NCI-H2029 treated with DMSO at 0.1 percent for 48 hours (cell line): Measurements from ENCODE around the gene TIA1.
"Not testable (repeated sequence)": the region's sequence is repeated elsewhere in the genome, so short reads cannot be mapped to it uniquely, and the experiment has no call there.

Experiments
- DNase-seq: peaks from one replicate; lab custom pipeline; 2025; lab: John Stamatoyannopoulos, UW

The TIA1 gene

GRCh38 chr2:70248181-70248847 is at the start of gene TIA1:
TIA1 (minus strand) TSS chr2:70248628; CDS start chr2:70248430, 198 bp downstream.
- peak; percentile 95 for DNase-seq

GRCh38 chr2:70297828-70298227 is 49.4 kb upstream of the TIA1 start:
- not testable (repeated sequence) for DNase-seq

GRCh38 chr2:70283500-70284191 is 35.2 kb upstream of the TIA1 start:
- no peak for DNase-seq

- DNase-seq, result no peak
These were observed 34.0 kb upstream of the TIA1 start for GRCh38 chr2:70282439-70282838.

GRCh38 chr2:70280242-70280798 is 31.9 kb upstream of the TIA1 start:
- no peak for DNase-seq

- DNase-seq, result no peak
These were observed 21.9 kb upstream of the TIA1 start for GRCh38 chr2:70270323-70270722.

- DNase-seq, result not testable (repeated sequence)
These were observed 21.2 kb upstream of the TIA1 start for GRCh38 chr2:70269422-70270302.

GRCh38 chr2:70266925-70267324 is 18.5 kb upstream of the TIA1 start:
- DNase-seq, result not testable (repeated sequence)

- no peak for DNase-seq
These were observed 13.1 kb upstream of the TIA1 start for GRCh38 chr2:70261501-70261900.

GRCh38 chr2:70258532-70258875 is 10.1 kb upstream of the TIA1 start:
- no peak for DNase-seq

- no peak for DNase-seq
These were observed 7.3 kb upstream of the TIA1 start for GRCh38 chr2:70255637-70256314.

- no peak for DNase-seq
These were observed 2.0 kb upstream of the TIA1 start for GRCh38 chr2:70250434-70250833.

GRCh38 chr2:70247364-70248180 is 856 bp downstream of the TIA1 start:
- peak; percentile 64 for DNase-seq

GRCh38 chr2:70243806-70244584 is 4.4 kb downstream of the TIA1 start:
- DNase-seq, result no peak

- DNase-seq, result no peak
These were observed 5.9 kb downstream of the TIA1 start for GRCh38 chr2:70242552-70242951.

- no peak for DNase-seq
These were observed 7.1 kb downstream of the TIA1 start for GRCh38 chr2:70241340-70241739.

- DNase-seq, result no peak
These were observed 7.8 kb downstream of the TIA1 start for GRCh38 chr2:70240599-70240998.

GRCh38 chr2:70233926-70234325 is 14.5 kb downstream of the TIA1 start:
- no peak for DNase-seq

- no peak for DNase-seq
These were observed 21.6 kb downstream of the TIA1 start for GRCh38 chr2:70226781-70227180.

- DNase-seq, result not testable (repeated sequence)
These were observed 25.1 kb downstream of the TIA1 start for GRCh38 chr2:70223305-70223704.
